WTC11 (cell line): Measurements from ENCODE around the gene NRXN3. TPM values are rescaled to one million over a fixed set of nuclear protein-coding genes. Genes with fewer than 3 reads are reported as not detected.

Experiments
- ATAC-seq: fragments of 200-7000 bp; cut with Tn5 transposase; 2 replicates; pipeline ENCODE4 v1.10.0; 2021; ENCODE audit warnings: mild to moderate bottlenecking, moderate library complexity
- CTCF ChIA-PET: fragments of 300-600 bp; sonication (Branson Sonifier 250); formaldehyde crosslinking; loops from one replicate; lab custom pipeline; 2021; ENCODE audit warnings: antibody characterized with exemption; lab: Charles Lee
- POLR2A ChIA-PET: fragments of 350-600 bp; sonication (Branson Sonifier 250); formaldehyde crosslinking; loops from one replicate; lab custom pipeline; 2021; ENCODE audit warnings: antibody characterized with exemption; lab: Charles Lee
- DNase-seq: peaks from one replicate; pipeline ENCODE4 v3.0.0; 2021; ENCODE audit warnings: low spot score
- H3K27ac Mint-ChIP-seq: 2 replicates; pipeline ENCODE4 v1.8.0; 2021; ENCODE audit warnings: mixed read lengths
- H3K27me3 Mint-ChIP-seq: 2 replicates; pipeline ENCODE4 v1.8.0; 2021; ENCODE audit warnings: low read depth, mild to moderate bottlenecking, moderate library complexity, mixed read lengths
- H3K36me3 Mint-ChIP-seq: 2 replicates; pipeline ENCODE4 v1.8.0; 2021; ENCODE audit warnings: mixed read lengths
- H3K4me1 Mint-ChIP-seq: 2 replicates; pipeline ENCODE4 v1.8.0; 2022; ENCODE audit warnings: mixed read lengths
- H3K4me3 Mint-ChIP-seq: 2 replicates; pipeline ENCODE4 v1.8.0; 2021; ENCODE audit warnings: mild to moderate bottlenecking, moderate library complexity, mixed read lengths
- H3K9me3 Mint-ChIP-seq: 2 replicates; pipeline ENCODE4 v1.8.0; 2021; ENCODE audit warnings: mixed read lengths
- CBFB ChIP-seq: sonication (generic); formaldehyde crosslinking; IDR thresholded peaks from 2 replicates; pipeline ENCODE4 v1.8.1; 2022; ENCODE audit warnings: mild to moderate bottlenecking, low read depth, missing genetic modification reagents
- EMX1 ChIP-seq: fragments of 250-450 bp; sonication (Bioruptor Pico); IDR thresholded peaks from 2 replicates; pipeline ENCODE4 v1.8.0; 2021; ENCODE audit warnings: mild to moderate bottlenecking
- FOXK1 ChIP-seq: sonication (generic); formaldehyde crosslinking; IDR thresholded peaks from 2 replicates; pipeline ENCODE4 v1.8.0; 2022; ENCODE audit warnings: mild to moderate bottlenecking, moderate library complexity, missing genetic modification reagents
- GRHL2 ChIP-seq: fragments of 250-450 bp; sonication (Bioruptor Pico); IDR thresholded peaks from 2 replicates; pipeline ENCODE4 v1.8.0; 2022; ENCODE audit warnings: mild to moderate bottlenecking, moderate library complexity; ENCODE audit not compliant: insufficient replicate concordance, severe bottlenecking
- JAZF1 ChIP-seq: fragments of 250-450 bp; sonication (Bioruptor Pico); IDR thresholded peaks from 2 replicates; pipeline ENCODE4 v1.9.0; 2021; ENCODE audit warnings: moderate library complexity, mild to moderate bottlenecking, inconsistent platforms
- OVOL2 ChIP-seq: fragments of 250-450 bp; sonication (Bioruptor Pico); IDR thresholded peaks from 2 replicates; pipeline ENCODE4 v1.9.0; 2021; ENCODE audit warnings: mild to moderate bottlenecking, borderline replicate concordance
- SP1 ChIP-seq: sonication (generic); formaldehyde crosslinking; conservative IDR thresholded peaks from 2 replicates; pipeline ENCODE4 v1.8.1; 2022; ENCODE audit warnings: missing genetic modification reagents
- TEAD1 ChIP-seq: sonication (generic); formaldehyde crosslinking; IDR thresholded peaks from 2 replicates; pipeline ENCODE4 v1.8.0; 2022; ENCODE audit warnings: mild to moderate bottlenecking, missing genetic modification reagents
- TEAD4 ChIP-seq: sonication (generic); formaldehyde crosslinking; IDR thresholded peaks from 2 replicates; pipeline ENCODE4 v1.8.0; 2022; ENCODE audit warnings: mild to moderate bottlenecking, missing genetic modification reagents
- ZNF317 ChIP-seq: sonication (generic); formaldehyde crosslinking; IDR thresholded peaks from 2 replicates; pipeline ENCODE4 v1.8.1; 2023; ENCODE audit warnings: low read depth, mild to moderate bottlenecking, moderate library complexity, missing genetic modification reagents, borderline replicate concordance
- ZNF423 ChIP-seq: fragments of 250-450 bp; sonication (Bioruptor Pico); IDR thresholded peaks from 2 replicates; pipeline ENCODE4 v2.1.2; 2022; ENCODE audit warnings: mild to moderate bottlenecking, moderate library complexity
- total RNA-seq: library from RNA; stranded (reverse); gene quantifications from 3 replicates; pipeline ENCODE4 v1.2.3, GENCODE V29; 2021
- TF ChIP-seq, protein P1 (sequence below): sonication (generic); formaldehyde crosslinking; IDR thresholded peaks from 2 replicates; pipeline ENCODE4 v1.8.1; 2022; ENCODE audit warnings: mild to moderate bottlenecking, moderate library complexity, missing genetic modification reagents
- TF ChIP-seq, protein P2 (sequence below): sonication (generic); formaldehyde crosslinking; IDR thresholded peaks from 2 replicates; pipeline ENCODE4 v1.8.1; 2023; ENCODE audit warnings: mild to moderate bottlenecking, missing genetic modification reagents
- TF ChIP-seq, protein P3 (sequence below): sonication (generic); formaldehyde crosslinking; IDR thresholded peaks from 2 replicates; pipeline ENCODE4 v1.8.0; 2022; ENCODE audit warnings: mild to moderate bottlenecking, missing genetic modification reagents
- TF ChIP-seq, protein P4 (sequence below): sonication (generic); formaldehyde crosslinking; IDR thresholded peaks from 2 replicates; pipeline ENCODE4 v1.8.1; 2023; ENCODE audit warnings: mild to moderate bottlenecking, missing genetic modification reagents, borderline replicate concordance
- TF ChIP-seq, protein P5 (sequence below): sonication (generic); formaldehyde crosslinking; IDR thresholded peaks from 2 replicates; pipeline ENCODE4 v1.8.1; 2023; ENCODE audit warnings: mild to moderate bottlenecking, missing genetic modification reagents
- TF ChIP-seq, protein P6 (sequence below): sonication (generic); formaldehyde crosslinking; IDR thresholded peaks from 2 replicates; pipeline ENCODE4 v1.8.1; 2022; ENCODE audit warnings: missing genetic modification reagents, borderline replicate concordance
- TF ChIP-seq, protein P7 (sequence below): fragments of 200-600 bp; IDR thresholded peaks from 2 replicates; pipeline ENCODE4 v1.8.0; 2022; ENCODE audit warnings: antibody characterized with exemption

Gene NRXN3
- total RNA-seq, 1 experiment from 2014 or later, result 3.0 TPM

DNA sequence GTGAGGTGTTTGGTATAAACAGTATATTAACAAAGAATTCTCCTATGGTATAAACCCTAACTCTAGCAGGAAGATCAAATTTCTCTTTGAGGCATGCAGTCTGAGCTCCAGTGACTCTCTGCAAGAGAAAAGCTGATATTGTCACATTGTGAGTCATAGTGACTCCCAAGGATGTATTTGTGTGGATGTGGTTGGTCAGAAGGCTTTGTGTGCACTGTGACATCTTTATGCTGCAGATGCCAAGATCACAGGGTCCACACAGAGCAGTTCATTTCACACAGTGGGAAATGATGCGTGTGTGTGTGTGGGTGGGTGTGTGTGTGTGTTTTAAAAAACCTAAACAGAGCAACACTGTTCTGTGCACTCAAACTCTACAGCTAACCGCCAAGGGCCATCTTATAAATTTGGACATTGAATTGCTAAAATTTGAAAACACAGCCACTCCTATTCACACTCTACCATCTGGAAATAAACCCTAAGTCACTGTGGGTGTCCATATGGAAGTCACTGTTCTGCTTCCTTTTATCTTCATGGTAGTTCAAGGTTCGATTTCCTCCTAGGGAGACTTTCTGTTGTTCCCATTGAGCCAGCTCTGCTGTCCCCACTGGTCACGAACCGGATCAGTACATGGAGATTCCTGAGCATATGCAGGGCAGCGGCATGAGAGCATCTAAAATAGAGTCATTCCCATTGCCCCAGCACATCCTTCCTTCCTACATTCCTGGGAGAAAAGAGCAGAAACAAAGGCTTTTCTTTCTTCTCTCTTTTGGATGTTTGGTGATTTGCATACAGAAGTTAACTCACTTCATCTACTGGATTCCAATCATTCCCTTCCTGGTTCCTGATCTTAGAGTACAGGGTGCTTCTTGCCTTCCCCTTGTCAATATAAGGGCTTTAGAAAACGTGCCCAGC is 1313.6 kb downstream of the NRXN3 start (continued):
- TF ChIP-seq, protein P1, sequence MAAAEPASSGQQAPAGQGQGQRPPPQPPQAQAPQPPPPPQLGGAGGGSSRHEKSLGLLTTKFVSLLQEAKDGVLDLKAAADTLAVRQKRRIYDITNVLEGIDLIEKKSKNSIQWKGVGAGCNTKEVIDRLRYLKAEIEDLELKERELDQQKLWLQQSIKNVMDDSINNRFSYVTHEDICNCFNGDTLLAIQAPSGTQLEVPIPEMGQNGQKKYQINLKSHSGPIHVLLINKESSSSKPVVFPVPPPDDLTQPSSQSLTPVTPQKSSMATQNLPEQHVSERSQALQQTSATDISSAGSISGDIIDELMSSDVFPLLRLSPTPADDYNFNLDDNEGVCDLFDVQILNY, result no peak
- TF ChIP-seq, protein P2, sequence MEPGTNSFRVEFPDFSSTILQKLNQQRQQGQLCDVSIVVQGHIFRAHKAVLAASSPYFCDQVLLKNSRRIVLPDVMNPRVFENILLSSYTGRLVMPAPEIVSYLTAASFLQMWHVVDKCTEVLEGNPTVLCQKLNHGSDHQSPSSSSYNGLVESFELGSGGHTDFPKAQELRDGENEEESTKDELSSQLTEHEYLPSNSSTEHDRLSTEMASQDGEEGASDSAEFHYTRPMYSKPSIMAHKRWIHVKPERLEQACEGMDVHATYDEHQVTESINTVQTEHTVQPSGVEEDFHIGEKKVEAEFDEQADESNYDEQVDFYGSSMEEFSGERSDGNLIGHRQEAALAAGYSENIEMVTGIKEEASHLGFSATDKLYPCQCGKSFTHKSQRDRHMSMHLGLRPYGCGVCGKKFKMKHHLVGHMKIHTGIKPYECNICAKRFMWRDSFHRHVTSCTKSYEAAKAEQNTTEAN (CRISPR knock-in tag), result no peak
- no peak for TF ChIP-seq EMX1

DNA sequence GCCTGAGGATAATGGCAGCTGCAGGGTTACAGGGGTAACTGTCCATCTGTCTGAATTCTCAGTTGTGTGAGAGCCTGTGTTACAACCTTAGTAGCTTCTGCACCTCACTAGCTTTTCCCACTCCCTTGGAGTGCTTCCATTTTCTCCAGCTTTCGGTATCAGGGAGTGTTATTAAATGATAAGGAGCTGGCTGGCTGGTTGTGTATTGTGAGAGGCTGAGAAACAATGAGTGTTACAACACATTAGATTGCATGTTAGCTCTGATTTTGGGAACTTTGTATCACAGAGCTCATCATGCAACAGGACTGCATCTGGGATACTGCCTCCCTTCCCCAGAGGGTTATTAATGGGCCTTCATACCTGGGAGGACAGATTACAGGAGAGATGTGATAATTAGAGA is 1317.5 kb downstream of the NRXN3 start:
- DNase-seq (no peak), ATAC-seq (no peak)
- Mint-ChIP-seq H3K27me3 (no peaks in the 10 kb centered on the region), H3K4me3 (no peak overlapping the region), H3K9me3 (peaks cover 23% of the 10 kb centered on the region), H3K36me3 (peaks cover 12% of the 10 kb centered on the region), H3K27ac (no peak overlapping the region), H3K4me1 (peaks cover 15% of the 10 kb centered on the region)
- TF ChIP-seq SP1 (no peak), OVOL2 (CRISPR knock-in tag) (no peak), TEAD4 (no peak), CBFB (CRISPR knock-in tag) (no peak), JAZF1 (CRISPR knock-in tag) (no peak), TEAD1 (no peak), FOXK1 (CRISPR knock-in tag) (no peak)
- TF ChIP-seq, protein P3, sequence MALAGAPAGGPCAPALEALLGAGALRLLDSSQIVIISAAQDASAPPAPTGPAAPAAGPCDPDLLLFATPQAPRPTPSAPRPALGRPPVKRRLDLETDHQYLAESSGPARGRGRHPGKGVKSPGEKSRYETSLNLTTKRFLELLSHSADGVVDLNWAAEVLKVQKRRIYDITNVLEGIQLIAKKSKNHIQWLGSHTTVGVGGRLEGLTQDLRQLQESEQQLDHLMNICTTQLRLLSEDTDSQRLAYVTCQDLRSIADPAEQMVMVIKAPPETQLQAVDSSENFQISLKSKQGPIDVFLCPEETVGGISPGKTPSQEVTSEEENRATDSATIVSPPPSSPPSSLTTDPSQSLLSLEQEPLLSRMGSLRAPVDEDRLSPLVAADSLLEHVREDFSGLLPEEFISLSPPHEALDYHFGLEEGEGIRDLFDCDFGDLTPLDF (CRISPR knock-in tag), result no peak
- TF ChIP-seq, protein P4, sequence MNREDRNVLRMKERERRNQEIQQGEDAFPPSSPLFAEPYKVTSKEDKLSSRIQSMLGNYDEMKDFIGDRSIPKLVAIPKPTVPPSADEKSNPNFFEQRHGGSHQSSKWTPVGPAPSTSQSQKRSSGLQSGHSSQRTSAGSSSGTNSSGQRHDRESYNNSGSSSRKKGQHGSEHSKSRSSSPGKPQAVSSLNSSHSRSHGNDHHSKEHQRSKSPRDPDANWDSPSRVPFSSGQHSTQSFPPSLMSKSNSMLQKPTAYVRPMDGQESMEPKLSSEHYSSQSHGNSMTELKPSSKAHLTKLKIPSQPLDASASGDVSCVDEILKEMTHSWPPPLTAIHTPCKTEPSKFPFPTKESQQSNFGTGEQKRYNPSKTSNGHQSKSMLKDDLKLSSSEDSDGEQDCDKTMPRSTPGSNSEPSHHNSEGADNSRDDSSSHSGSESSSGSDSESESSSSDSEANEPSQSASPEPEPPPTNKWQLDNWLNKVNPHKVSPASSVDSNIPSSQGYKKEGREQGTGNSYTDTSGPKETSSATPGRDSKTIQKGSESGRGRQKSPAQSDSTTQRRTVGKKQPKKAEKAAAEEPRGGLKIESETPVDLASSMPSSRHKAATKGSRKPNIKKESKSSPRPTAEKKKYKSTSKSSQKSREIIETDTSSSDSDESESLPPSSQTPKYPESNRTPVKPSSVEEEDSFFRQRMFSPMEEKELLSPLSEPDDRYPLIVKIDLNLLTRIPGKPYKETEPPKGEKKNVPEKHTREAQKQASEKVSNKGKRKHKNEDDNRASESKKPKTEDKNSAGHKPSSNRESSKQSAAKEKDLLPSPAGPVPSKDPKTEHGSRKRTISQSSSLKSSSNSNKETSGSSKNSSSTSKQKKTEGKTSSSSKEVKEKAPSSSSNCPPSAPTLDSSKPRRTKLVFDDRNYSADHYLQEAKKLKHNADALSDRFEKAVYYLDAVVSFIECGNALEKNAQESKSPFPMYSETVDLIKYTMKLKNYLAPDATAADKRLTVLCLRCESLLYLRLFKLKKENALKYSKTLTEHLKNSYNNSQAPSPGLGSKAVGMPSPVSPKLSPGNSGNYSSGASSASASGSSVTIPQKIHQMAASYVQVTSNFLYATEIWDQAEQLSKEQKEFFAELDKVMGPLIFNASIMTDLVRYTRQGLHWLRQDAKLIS (CRISPR knock-in tag), result no peak
- TF ChIP-seq, protein P2 (CRISPR knock-in tag), result no peak
- POLR2A ChIA-PET, result no interaction called here
- CTCF ChIA-PET, result interaction anchor here (0.5 kb wide), 1 partner anchor 570 kb away, joined by 3 read pairs; no protein-coding TSS in a partner anchor

DNA sequence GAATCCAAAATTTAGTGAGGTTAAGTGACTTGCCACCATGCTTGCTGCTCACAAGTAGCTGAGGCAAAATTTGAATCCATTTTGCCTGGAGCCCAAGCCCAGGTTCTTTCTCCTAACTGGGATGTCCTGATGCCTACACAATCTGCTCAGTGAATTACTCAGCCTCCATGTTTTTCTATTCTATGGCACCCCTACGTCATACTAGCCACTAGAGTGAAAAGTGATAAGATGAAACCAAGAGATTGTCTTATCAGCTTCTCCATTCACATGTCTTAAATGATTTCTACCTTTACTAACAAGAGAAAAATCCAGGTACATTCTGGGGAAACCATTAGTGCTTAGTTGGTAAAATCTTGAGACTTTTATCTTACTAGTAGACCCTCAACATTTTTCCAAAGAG is 1321.0 kb downstream of the NRXN3 start:
- Mint-ChIP-seq H3K4me1 (no peaks in the 10 kb centered on the region), H3K36me3 (peaks cover 9% of the 10 kb centered on the region), H3K27me3 (no peaks in the 10 kb centered on the region), H3K9me3 (peaks cover 22% of the 10 kb centered on the region), H3K27ac (no peak overlapping the region), H3K4me3 (no peak overlapping the region)
- ChIA-PET POLR2A (no interaction called here), CTCF (no interaction called here)
- ATAC-seq (no peak), DNase-seq (no peak)
- TF ChIP-seq, protein P5, sequence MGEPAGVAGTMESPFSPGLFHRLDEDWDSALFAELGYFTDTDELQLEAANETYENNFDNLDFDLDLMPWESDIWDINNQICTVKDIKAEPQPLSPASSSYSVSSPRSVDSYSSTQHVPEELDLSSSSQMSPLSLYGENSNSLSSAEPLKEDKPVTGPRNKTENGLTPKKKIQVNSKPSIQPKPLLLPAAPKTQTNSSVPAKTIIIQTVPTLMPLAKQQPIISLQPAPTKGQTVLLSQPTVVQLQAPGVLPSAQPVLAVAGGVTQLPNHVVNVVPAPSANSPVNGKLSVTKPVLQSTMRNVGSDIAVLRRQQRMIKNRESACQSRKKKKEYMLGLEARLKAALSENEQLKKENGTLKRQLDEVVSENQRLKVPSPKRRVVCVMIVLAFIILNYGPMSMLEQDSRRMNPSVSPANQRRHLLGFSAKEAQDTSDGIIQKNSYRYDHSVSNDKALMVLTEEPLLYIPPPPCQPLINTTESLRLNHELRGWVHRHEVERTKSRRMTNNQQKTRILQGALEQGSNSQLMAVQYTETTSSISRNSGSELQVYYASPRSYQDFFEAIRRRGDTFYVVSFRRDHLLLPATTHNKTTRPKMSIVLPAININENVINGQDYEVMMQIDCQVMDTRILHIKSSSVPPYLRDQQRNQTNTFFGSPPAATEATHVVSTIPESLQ (CRISPR knock-in tag), result no peak
- TF ChIP-seq ZNF423 (CRISPR knock-in tag), result no peak
- TF ChIP-seq, protein P6, sequence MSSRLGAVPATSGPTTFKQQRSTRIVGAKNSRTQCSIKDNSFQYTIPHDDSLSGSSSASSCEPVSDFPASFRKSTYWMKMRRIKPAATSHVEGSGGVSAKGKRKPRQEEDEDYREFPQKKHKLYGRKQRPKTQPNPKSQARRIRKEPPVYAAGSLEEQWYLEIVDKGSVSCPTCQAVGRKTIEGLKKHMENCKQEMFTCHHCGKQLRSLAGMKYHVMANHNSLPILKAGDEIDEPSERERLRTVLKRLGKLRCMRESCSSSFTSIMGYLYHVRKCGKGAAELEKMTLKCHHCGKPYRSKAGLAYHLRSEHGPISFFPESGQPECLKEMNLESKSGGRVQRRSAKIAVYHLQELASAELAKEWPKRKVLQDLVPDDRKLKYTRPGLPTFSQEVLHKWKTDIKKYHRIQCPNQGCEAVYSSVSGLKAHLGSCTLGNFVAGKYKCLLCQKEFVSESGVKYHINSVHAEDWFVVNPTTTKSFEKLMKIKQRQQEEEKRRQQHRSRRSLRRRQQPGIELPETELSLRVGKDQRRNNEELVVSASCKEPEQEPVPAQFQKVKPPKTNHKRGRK (CRISPR knock-in tag), result no peak
- TF ChIP-seq, protein P7, sequence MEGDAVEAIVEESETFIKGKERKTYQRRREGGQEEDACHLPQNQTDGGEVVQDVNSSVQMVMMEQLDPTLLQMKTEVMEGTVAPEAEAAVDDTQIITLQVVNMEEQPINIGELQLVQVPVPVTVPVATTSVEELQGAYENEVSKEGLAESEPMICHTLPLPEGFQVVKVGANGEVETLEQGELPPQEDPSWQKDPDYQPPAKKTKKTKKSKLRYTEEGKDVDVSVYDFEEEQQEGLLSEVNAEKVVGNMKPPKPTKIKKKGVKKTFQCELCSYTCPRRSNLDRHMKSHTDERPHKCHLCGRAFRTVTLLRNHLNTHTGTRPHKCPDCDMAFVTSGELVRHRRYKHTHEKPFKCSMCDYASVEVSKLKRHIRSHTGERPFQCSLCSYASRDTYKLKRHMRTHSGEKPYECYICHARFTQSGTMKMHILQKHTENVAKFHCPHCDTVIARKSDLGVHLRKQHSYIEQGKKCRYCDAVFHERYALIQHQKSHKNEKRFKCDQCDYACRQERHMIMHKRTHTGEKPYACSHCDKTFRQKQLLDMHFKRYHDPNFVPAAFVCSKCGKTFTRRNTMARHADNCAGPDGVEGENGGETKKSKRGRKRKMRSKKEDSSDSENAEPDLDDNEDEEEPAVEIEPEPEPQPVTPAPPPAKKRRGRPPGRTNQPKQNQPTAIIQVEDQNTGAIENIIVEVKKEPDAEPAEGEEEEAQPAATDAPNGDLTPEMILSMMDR, result no peak
- no peak for TF ChIP-seq GRHL2 (CRISPR knock-in tag)
- TF ChIP-seq ZNF317, result no peak
